Endothelial cell of umbilical vein (primary cell): ENCODE results near the gene SEMA3A. TPM values are rescaled to one million over a fixed set of nuclear protein-coding genes. Genes with fewer than 3 reads are reported as not detected.
A peak's percentile ranks its signal among the peaks of the same experiment; 100 is the strongest.
"Not testable (repeated sequence)": the region's sequence is repeated elsewhere in the genome, so short reads cannot be mapped to it uniquely, and the experiment has no call there.

Experiments
- Bru-seq: library from RNA; stranded (reverse); fragments of 400-500 nt; gene quantifications from one replicate; lab custom pipeline; 2021; lab: Mats Ljungman, UMichigan
- BruChase-seq, 2 experiments: library from RNA; stranded (reverse); fragments of 400-500 nt; gene quantifications; one replicate each; lab custom pipeline; 2021; lab: Mats Ljungman, UMichigan
- BruUV-seq: library from RNA; stranded (reverse); fragments of 400-500 nt; replicated peaks from 2 replicates; lab custom pipeline; 2021; lab: Mats Ljungman, UMichigan
- CTCF ChIA-PET: fragments of 300-600, 350-600 bp; sonication (Branson Sonifier 250); formaldehyde crosslinking; loops from one replicate; lab custom pipeline; 2021; ENCODE audit warnings: antibody characterized with exemption, inconsistent platforms; lab: Charles Lee
- POLR2A ChIA-PET: fragments of 300-600, 350-600 bp; sonication (Branson Sonifier 250); formaldehyde crosslinking; loops from one replicate; lab custom pipeline; 2021; ENCODE audit warnings: antibody characterized with exemption, inconsistent platforms; lab: Charles Lee
- DNase-seq: peaks from one replicate; pipeline ENCODE4 v3.0.0-alpha.2; 2011; ENCODE audit warnings: low read depth, low spot score
- FAIRE-seq: peaks from 2 replicates; lab custom pipeline; 2011; peaks lifted over from hg19 to GRCh38; lab: Jason Lieb, UNC
- H2AFZ ChIP-seq: 2 replicates; pipeline ENCODE4 v1.6.0; 2012; ENCODE audit warnings: low read depth, low read length, control low read depth, inconsistent platforms
- H3K27ac ChIP-seq: 2 replicates; pipeline ENCODE4 v1.5.1; 2011; ENCODE audit warnings: low read depth, mild to moderate bottlenecking, control low read depth, low read length, moderate library complexity; ENCODE audit not compliant: insufficient read depth
- H3K27me3 ChIP-seq, 2 experiments: 2 replicates each; pipeline versions ENCODE4 v1.6.0 to v1.6.1; 2011; ENCODE audit warnings: low read length in 2 of 2, mixed read lengths in 1 of 2; ENCODE audit not compliant: control insufficient read depth in 2 of 2, insufficient read depth in 2 of 2
- H3K36me3 ChIP-seq, 2 experiments: 2 replicates in 1 of 2; 3 replicates in 1 of 2; pipeline ENCODE4 v1.5.1; 2011; ENCODE audit warnings: low read length in 2 of 2, mild to moderate bottlenecking in 1 of 2, moderate library complexity in 1 of 2; ENCODE audit not compliant: control insufficient read depth in 2 of 2, insufficient read depth in 2 of 2; ENCODE audit errors: extremely low read depth in 1 of 2
- H3K4me1 ChIP-seq: 3 replicates; pipeline ENCODE4 v1.5.1; 2011; ENCODE audit warnings: mild to moderate bottlenecking, low read length; ENCODE audit not compliant: control insufficient read depth, insufficient read depth; ENCODE audit errors: extremely low read depth
- H3K4me2 ChIP-seq: 2 replicates; pipeline ENCODE4 v1.6.1; 2011; ENCODE audit warnings: low read length, control low read depth, mixed read lengths; ENCODE audit not compliant: insufficient read depth
- H3K4me3 ChIP-seq, 3 experiments: fragments of 200-600 bp in 1 of 3; sonication (generic), shearing (Covaris generic) in 1 of 3; replicated peaks in 1 of 3; 2 replicates each; pipeline ENCODE4 v1.5.1; 2011 to 2016; ENCODE audit warnings: control low read depth in 3 of 3, low read length in 3 of 3, mild to moderate bottlenecking in 2 of 3, inconsistent platforms in 1 of 3, low read depth in 1 of 3, moderate library complexity in 1 of 3; ENCODE audit not compliant: insufficient read depth in 1 of 3
- H3K79me2 ChIP-seq: 2 replicates; pipeline ENCODE4 v1.6.0; 2012; ENCODE audit warnings: low read length, inconsistent platforms; ENCODE audit not compliant: control insufficient read depth, insufficient read depth
- H3K9ac ChIP-seq: replicated peaks from 2 replicates; pipeline ENCODE3; 2011; ENCODE audit warnings: low read length, control low read depth; ENCODE audit not compliant: insufficient read depth; ENCODE audit errors: extremely low read depth
- H3K9me1 ChIP-seq: replicated peaks from 3 replicates; pipeline ENCODE4 v1.6.0; 2011; ENCODE audit warnings: mild to moderate bottlenecking, low read length; ENCODE audit not compliant: control insufficient read depth, insufficient read depth; ENCODE audit errors: extremely low read depth
- H3K9me3 ChIP-seq: replicated peaks from 2 replicates; pipeline ENCODE4 v1.5.1; 2012; ENCODE audit warnings: low read length, inconsistent platforms; ENCODE audit not compliant: control insufficient read depth, insufficient read depth
- H4K20me1 ChIP-seq: replicated peaks from 2 replicates; pipeline ENCODE3; 2011; ENCODE audit warnings: mild to moderate bottlenecking, low read length; ENCODE audit not compliant: control insufficient read depth, insufficient read depth; ENCODE audit errors: extremely low read depth
- CTCF ChIP-seq, 2 donors: IDR thresholded peaks; 1 replicate in 1 of 2; 2 replicates in 1 of 2; pipeline ENCODE4 v1.5.1; 2011; ENCODE audit warnings: low read length in 2 of 2, mild to moderate bottlenecking in 2 of 2, moderate library complexity in 2 of 2, control low read depth in 1 of 2, inconsistent platforms in 1 of 2, low read depth in 1 of 2; ENCODE audit not compliant: insufficient read depth in 1 of 2; ENCODE audit errors: extremely low read depth in 1 of 2
- EZH2 ChIP-seq: IDR thresholded peaks from 2 replicates; pipeline ENCODE4 v1.6.1; 2012; ENCODE audit warnings: borderline replicate concordance, low read depth, mild to moderate bottlenecking, moderate library complexity, low read length, inconsistent platforms; ENCODE audit not compliant: severe bottlenecking
- FOS ChIP-seq: IDR thresholded peaks from 2 replicates; pipeline ENCODE4 v1.6.1; 2011; ENCODE audit warnings: mild to moderate bottlenecking, low read length, moderate library complexity, borderline replicate concordance; ENCODE audit not compliant: insufficient read depth
- GATA2 ChIP-seq: IDR thresholded peaks from 2 replicates; pipeline ENCODE4 v1.7.0; 2011; ENCODE audit warnings: low read depth, mild to moderate bottlenecking, moderate library complexity, mixed read lengths, low read length; ENCODE audit not compliant: insufficient read length, insufficient read depth
- JUN ChIP-seq: IDR thresholded peaks from 2 replicates; pipeline ENCODE4 v1.6.1; 2011; ENCODE audit warnings: borderline replicate concordance, low read depth; ENCODE audit not compliant: insufficient read length, insufficient read depth
- MAX ChIP-seq: IDR thresholded peaks from 2 replicates; pipeline ENCODE4 v1.6.1; 2011; ENCODE audit not compliant: insufficient read depth, insufficient read length
- MYC ChIP-seq: IDR thresholded peaks from one replicate; pipeline ENCODE4 v1.6.1; 2011; ENCODE audit warnings: mild to moderate bottlenecking, low read depth, low read length
- POLR2A ChIP-seq: IDR thresholded peaks from 2 replicates; pipeline ENCODE4 v1.6.1; 2012; ENCODE audit warnings: low read depth, mild to moderate bottlenecking, control low read depth, low read length
- POLR2AphosphoS5 ChIP-seq: IDR thresholded peaks from 2 replicates; pipeline ENCODE4 v1.6.1; 2012; ENCODE audit warnings: low read depth, mild to moderate bottlenecking, control low read depth, low read length, moderate library complexity; ENCODE audit not compliant: insufficient read depth
- dilution Hi-C: fragments of 300-500 bp; cut with MboI; formaldehyde crosslinking; loops from one replicate; pipeline ENCODE4 v1.15.0; 2019; ENCODE audit warnings: low sequenced_read_pairs; ENCODE audit not compliant: extremely low pct_ligation_motif_present
- intact Hi-C: fragments of 100-400 bp; cut with micrococcal nuclease; formaldehyde crosslinking; loops from one replicate; pipeline ENCODE4 v1.10.0; 2022
- long read RNA-seq: library from polyadenylated mRNA; stranded (forward); transcript quantifications from one replicate; pipeline ENCODE4 v2.0.0, GENCODE V29; 2021
- polyA minus RNA-seq, 3 experiments: library from RNA; depleted of rRNA, polyadenylated mRNA; stranded (reverse); fragments of >200 nt; gene quantifications; 1 replicate in 1 of 3; 2 replicates in 2 of 3; pipeline ENCODE4 v1.2.3, GENCODE V29; 2011
- polyA plus RNA-seq, 4 experiments: library from polyadenylated mRNA; depleted of rRNA in 3 of 4; stranded (reverse) in 3 of 4; unstranded in 1 of 4; fragments of >200 nt; gene quantifications; 2 replicates each; pipeline versions ENCODE4 v1.2.1 to v1.2.3, GENCODE V29; 2011 to 2012; ENCODE audit warnings: missing spikeins in 1 of 4
- total RNA-seq: library from RNA; stranded (reverse); gene quantifications from 2 replicates; pipeline ENCODE4 v1.2.3, GENCODE V29; 2021

SEMA3A gene
- total RNA-seq (1.2 and 1.7 TPM in 2 replicates), polyA plus RNA-seq (0.49 and 0.68 TPM in 2 replicates), polyA minus RNA-seq (1.5 and 1.6 TPM in 2 replicates), Bru-seq, nascent RNA (percentile 33 among the genes with signal in this experiment), BruChase-seq, experiment 1, labeled RNA remaining after a 6-hour chase (percentile 23 among the genes with signal in this experiment), BruChase-seq, experiment 2, labeled RNA remaining after a 2-hour chase (percentile 22 among the genes with signal in this experiment)
- polyA plus RNA-seq (2011; cell fraction: cytosol; rRNA removed): 0.68 and 0.73 TPM in 2 replicates
- polyA plus RNA-seq (2011; cell fraction: nucleus; rRNA removed): 1.3 and 1.6 TPM in 2 replicates
- 0.45 and 0.76 TPM in 2 replicates for polyA plus RNA-seq (2012)
- polyA minus RNA-seq (2011; cell fraction: cytosol; rRNA and poly(A)+ RNA removed): not detected
- 3.3 and 4.3 TPM in 2 replicates for polyA minus RNA-seq (2011; cell fraction: nucleus; rRNA and poly(A)+ RNA removed)
- long read RNA-seq, full-length matches to known transcripts: 1 of 1 reads
- long read RNA-seq, partial matches to known transcripts: 0 of 1 reads
- long read RNA-seq, other reads (novel, unspliced or antisense): 0 of 1 reads

- H3K79me2 ChIP-seq: no peaks in the 10 kb centered on the region
- dilution Hi-C loops (no loop called here), intact Hi-C loops (loop anchor here (5.0 to 10.0 kb wide), 3 partner anchors 72 to 990 kb away; partner anchors contain the start of gene SEMA3D)
- no peak for TF ChIP-seq CTCF (IDR thresholded peaks at IDR 0.05; ENCODE audit: extremely low read depth in 1 of 2, insufficient read depth in 1 of 2, low read depth in 1 of 2, low read length in 2 of 2)
- no peak for TF ChIP-seq EZH2
- TF ChIP-seq JUN: no peak
- no peak for TF ChIP-seq FOS
- no peak for TF ChIP-seq MYC
- no peak for TF ChIP-seq MAX
- no peak for TF ChIP-seq GATA2
- no peak for TF ChIP-seq POLR2A
- no peak for TF ChIP-seq POLR2AphosphoS5
- H3K9me3 ChIP-seq: no peaks in the 10 kb centered on the region
- peak; percentile 78 for DNase-seq
- FAIRE-seq: peak; percentile 76
- TSS peak; percentile 69 for BruUV-seq
- no peaks in the 10 kb centered on the region for H4K20me1 ChIP-seq
- peak within 1 kb of the TSS; percentile 86 for H3K9ac ChIP-seq
- peaks cover 11% of the 10 kb centered on the region for H3K4me1 ChIP-seq
- H2AFZ ChIP-seq: peak within 1 kb of the TSS; percentile 99
- H3K36me3 ChIP-seq: no peaks in the 10 kb centered on the region
- ChIA-PET POLR2A (interaction anchor here (0.6 to 0.7 kb wide), 2 partner anchors 75 to 1024 kb away, joined by 3 to 4 read pairs; no protein-coding TSS in a partner anchor), CTCF (interaction anchor here (0.8 to 1.4 kb wide), 9 partner anchors 11 to 830 kb away, joined by 3 to 5 read pairs (median 4); no protein-coding TSS in a partner anchor)
- H3K27ac ChIP-seq: peak within 1 kb of the TSS; percentile 24
- peak within 1 kb of the TSS; percentile 99 for H3K4me2 ChIP-seq
- H3K9me1 ChIP-seq: no peaks in the 10 kb centered on the region
- peak within 1 kb of the TSS; percentile 48 to 96 (median 92) for H3K4me3 ChIP-seq
- no peaks in the 10 kb centered on the region for H3K27me3 ChIP-seq
These were observed at the start of gene SEMA3A for GRCh38 chr7:84194484-84195271. SEMA3A (minus strand) TSS chr7:84194789; CDS start chr7:84194586, 203 bp downstream.

GRCh38 chr7:84243037-84243436, 48.4 kb upstream of the SEMA3A start:
- FAIRE-seq, dilution Hi-C loops, H3K27ac ChIP-seq, POLR2A ChIA-PET, H4K20me1 ChIP-seq, H3K4me2 ChIP-seq, BruUV-seq, H3K9ac ChIP-seq, intact Hi-C loops, H3K4me1 ChIP-seq, H3K4me3 ChIP-seq, H3K27me3 ChIP-seq, H2AFZ ChIP-seq, H3K79me2 ChIP-seq, DNase-seq, H3K36me3 ChIP-seq, H3K9me3 ChIP-seq, H3K9me1 ChIP-seq: not testable (repeated sequence)
- CTCF ChIA-PET: interaction anchor here (1.3 kb wide), 1 partner anchor 14 kb away, joined by 3 read pairs; no protein-coding TSS in a partner anchor
